IPS-11a (cell line): Measurements from ENCODE around the gene PRDM16.

Experiments used
- H3K4me3 ChIP-seq: one replicate; pipeline ENCODE4 v1.5.1; 2013; ENCODE audit warnings: low read depth, low read length, control low read depth

Gene PRDM16

DNA sequence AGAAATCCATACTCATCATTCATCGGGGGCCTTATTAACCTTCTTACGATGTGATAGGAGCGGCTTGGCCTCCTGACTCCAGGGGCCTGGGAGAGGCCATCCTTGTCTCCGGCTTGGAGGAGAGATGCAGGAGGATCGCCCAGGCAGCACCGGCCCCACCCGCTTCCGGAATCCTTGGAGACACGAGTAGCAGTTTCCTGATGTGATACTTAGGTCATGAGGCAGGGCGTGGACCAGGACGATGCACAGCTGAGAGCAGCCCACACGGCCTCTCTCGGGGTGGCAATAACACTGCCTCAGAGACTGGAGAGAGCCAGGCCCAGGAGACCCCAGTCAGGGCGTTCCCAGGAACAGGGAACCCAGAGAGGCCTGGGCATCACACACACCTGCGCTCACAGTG lies 221.9 kb downstream of the PRDM16 start:
- H3K4me3 ChIP-seq: no peak overlapping the region

DNA sequence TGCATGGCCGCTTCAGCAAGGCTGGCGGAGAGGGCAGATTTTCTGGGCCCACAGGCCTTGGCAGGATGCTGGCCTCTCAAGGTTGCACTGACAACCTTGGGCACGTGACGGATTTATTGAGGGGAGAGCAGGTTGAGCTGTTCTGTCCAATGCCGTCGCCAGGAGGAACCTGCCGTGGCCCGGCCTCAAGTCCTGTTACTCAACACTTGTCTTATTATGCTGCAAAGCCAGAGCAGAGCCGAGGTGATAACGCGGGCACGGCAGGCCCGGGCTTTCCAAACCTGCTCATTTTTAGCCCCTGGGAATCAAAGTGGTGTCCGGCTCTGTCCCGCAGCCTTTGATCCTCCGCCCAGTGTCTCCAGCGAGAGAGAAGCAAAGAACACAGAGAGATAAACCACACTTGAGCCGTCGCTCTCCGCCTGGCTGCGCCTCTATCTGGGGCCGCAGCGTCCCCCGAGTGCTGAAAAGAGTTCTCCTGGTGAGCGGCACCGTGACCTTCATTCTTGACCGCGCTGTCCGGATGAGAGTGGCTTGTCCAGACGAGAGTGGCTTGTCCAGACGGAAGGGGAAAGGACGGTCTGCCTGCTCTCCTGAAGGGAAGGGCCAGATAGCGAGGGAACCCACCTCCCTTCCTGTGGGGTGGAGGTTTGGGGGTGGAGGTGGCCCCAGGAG lies 223.2 kb downstream of the PRDM16 start:
- no peak overlapping the region for H3K4me3 ChIP-seq

DNA sequence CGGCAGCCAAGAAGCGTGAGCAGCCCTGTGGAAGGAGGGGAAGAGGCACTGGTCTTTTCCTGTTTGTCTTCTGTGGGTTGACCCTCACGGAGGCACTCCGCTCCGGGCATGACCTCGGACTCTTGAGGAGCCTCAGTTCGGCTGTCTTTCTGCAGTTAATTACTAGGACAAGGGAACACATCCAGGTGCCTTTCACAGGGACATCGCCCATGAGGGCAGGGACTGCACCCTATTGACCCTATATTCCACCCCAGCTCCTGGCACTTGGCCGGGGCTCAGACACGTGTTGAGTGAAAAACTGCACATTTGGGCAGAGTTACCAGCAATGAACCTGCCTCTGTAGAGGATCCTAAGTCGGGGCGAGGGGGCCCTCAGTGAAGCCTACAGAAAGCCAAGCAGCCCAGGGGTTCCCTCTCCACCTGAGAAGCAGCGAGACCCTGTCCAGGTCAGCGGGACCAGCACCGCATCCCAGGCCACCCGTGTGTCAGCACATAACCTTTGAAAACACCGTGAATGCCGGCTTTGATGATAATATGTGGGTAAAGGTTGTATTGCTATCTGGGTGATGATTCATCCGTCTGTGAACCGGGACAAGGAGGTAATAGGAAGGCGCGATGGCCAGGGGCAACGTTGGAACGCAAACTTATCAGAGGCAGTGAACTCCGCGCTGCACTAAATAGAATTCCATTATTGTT lies 224.0 kb downstream of the PRDM16 start:
- H3K4me3 ChIP-seq: no peak overlapping the region

DNA sequence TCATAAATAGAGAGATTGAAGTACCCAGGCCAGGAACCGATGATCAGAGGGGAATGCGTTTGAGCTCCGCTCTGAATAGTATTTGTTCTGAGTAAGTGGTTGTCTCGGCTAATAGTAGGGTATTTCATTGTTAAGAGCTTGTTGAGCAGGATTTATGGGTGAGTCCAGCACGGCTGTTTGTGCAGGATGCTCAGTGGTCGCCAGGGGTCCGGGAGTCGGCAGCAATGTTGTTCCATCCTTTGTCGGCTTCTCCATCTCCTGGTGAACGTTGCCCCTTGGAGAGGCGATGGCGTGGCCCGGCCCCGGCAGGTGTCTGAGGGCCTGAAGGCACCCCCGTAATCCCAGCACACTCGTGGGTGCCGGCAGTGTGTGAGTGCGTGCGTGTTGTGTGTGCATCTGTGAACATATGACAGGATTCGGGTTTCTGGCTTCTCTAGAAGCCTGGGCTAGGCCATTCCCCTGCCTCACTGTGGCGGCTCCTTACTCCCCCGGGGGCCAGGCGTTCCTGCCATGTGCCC lies 224.6 kb downstream of the PRDM16 start:
- no peak overlapping the region for H3K4me3 ChIP-seq

DNA sequence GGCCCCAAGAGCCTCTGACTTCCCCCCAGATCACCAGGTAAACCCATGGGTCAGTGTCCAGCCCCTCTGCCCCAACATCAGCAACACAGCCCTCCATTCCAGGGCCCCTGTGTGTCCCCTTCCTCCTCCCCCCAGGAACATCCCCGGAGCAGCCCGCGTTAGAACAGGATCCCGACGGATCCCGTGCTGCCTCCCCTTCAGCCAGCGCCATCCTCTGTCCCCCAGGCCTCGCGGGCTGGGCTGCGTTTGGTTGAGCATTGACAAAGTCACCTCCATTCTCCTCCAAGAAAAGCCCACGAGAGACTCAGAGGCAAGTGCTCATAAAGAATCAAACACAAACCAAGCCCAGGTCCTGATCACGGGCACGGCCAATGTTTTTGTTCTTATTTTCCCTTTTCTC lies 225.4 kb downstream of the PRDM16 start:
- no peak overlapping the region for H3K4me3 ChIP-seq

DNA sequence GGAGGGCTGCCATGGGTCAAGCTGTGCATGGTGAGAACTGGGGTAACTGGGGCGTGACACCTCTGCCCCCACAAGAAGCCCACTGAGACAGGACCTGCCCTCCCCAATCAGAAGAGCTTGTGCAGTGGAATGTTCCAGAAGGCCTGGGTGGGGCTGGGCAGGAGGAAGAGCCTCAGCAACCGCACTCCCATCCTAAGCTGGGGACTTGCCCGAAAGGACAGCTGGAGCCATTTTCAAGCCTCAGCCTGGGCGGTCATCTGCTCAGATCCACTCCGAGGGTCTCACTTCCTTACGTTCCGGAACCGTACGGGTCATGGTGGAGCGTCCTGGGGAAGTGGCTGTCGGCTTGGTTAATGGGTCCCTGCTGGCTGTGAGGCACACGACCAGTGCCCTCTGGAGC lies 226.8 kb downstream of the PRDM16 start:
- no peak overlapping the region for H3K4me3 ChIP-seq

DNA sequence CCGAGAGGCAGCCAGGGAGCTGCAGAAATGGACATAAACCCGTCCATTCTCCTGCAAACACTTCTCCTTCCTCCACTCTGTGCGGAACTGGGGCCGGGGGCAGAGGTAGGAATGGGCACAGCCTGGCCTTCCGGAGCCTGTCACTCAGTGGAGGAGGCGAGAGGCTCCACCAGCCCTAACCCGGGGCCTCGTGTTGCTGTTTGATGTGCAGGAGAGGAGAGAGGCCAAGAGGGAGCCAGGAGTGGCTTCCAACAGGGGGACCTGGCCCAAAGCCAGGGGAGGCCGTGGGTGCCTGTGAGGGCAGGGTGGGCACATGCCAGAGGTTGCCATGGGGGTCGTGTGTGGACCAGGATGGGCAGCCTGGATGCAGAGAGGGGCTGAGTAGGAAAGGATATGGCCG lies 227.3 kb downstream of the PRDM16 start:
- no peak overlapping the region for H3K4me3 ChIP-seq

DNA sequence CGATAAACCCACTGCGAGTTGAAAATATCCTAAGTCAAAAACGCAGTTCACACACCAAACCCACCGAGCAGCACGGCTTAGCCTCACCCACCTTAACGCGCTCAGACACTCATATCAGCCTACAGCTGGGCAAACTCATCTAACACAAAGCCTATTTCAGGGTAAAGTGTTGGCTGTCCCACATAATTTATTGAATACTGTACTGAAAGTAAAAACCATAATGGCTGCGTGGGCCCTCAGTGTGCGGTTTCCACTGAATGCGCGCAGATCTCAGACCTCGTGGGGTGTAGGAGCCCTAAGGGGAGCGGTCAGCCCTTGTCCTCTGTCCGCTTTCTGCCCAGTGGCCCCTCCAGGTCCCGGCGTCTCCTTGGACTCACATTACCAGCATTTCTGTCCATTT lies 227.8 kb downstream of the PRDM16 start:
- H3K4me3 ChIP-seq: no peak overlapping the region

DNA sequence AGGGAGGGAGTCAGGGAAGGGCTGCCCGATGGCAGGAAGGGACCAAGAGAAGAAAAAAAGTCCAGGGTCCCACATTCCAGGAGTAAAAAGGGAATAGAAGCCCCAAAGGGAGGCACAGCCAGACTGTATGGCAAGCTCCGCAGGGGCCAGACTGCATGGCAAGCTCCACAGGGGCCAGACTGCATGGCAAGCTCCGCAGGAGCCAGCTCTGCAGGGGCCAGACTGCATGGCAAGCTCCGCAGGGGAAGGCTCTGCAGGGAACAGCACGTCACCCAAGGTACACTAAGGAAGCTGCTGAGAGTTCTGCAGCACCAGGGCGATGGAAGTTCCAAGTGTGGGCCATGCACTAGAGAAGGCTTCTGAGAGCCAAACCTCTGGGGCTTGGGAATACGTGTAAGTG lies 228.8 kb downstream of the PRDM16 start:
- H3K4me3 ChIP-seq: no peak overlapping the region

DNA sequence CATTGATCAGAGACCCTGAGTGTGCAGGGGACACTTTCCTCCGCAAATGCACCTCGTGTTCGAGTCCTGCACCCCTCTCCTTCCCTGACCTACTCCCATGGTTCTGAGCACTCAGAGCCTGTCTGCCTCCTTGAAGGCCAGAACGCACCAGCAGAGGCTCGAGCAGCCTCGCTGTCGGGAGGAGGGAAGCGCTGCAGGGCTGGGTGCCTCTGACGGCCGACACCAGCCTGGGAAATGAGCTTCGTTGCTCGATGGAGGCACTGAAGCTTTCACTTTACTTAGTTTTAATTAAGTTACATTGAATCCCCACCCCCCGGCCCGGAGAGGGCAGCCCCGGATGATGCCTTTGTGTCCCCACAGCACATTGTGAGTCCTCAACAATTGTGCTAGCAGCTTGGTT lies 229.2 kb downstream of the PRDM16 start:
- H3K4me3 ChIP-seq: no peak overlapping the region

DNA sequence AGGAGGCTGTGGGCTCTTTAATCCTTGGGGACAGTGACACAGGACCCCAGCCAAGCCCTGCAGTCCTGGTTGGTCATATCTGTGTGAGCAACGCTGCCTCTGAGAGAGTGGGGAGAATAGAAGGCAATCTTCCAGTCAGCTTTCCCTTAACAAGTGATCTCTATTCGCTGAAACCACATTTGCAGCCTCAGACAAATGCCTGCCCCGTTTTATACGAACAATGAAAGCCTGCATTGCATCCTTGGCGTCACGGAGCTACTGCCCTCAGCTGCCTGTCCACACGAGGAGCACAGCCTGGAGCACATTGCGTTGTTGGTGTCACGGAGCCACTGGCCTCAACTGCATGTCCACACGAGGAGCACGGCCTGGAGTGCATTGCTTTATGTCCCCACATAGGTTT lies 235.2 kb downstream of the PRDM16 start:
- no peak overlapping the region for H3K4me3 ChIP-seq

DNA sequence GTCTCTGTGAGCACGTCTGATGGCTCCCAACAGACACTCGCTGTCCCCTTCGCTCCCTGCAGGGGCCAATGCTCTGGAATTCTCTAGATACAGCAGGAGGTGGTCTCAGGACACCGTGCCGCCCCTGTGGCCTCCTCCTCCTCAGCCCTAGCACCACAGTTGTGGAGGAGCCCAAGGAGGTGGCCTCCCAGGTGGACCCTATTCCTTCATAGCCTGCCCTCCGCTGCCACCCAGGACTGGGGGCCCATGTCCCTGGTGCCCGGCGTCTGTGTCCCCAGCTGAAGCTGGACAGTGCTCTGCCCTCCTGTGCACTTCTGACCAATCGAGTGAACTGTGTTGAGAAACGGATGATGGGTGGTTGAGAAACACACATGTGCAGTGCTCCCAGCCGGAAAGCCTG lies 235.7 kb downstream of the PRDM16 start:
- H3K4me3 ChIP-seq: no peak overlapping the region

DNA sequence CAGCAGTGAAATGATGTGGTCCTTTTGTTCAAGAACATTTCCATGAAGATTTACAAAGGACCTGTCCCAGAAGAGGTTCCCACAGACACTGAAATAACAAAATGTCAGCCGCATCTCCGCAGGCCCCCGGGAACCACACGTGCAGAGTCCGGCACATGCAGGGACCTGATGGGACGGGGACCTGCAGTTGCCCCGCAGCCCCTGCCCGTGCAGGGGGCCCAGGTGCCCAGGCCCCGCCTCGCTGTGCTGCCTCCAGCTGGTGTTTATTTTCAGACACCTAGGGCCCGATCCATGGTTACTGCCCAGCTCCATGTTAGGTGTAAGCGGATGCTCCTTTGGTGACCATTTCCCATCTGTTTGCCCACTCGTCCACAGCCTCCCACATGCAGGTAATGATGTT lies 236.2 kb downstream of the PRDM16 start:
- no peak overlapping the region for H3K4me3 ChIP-seq

DNA sequence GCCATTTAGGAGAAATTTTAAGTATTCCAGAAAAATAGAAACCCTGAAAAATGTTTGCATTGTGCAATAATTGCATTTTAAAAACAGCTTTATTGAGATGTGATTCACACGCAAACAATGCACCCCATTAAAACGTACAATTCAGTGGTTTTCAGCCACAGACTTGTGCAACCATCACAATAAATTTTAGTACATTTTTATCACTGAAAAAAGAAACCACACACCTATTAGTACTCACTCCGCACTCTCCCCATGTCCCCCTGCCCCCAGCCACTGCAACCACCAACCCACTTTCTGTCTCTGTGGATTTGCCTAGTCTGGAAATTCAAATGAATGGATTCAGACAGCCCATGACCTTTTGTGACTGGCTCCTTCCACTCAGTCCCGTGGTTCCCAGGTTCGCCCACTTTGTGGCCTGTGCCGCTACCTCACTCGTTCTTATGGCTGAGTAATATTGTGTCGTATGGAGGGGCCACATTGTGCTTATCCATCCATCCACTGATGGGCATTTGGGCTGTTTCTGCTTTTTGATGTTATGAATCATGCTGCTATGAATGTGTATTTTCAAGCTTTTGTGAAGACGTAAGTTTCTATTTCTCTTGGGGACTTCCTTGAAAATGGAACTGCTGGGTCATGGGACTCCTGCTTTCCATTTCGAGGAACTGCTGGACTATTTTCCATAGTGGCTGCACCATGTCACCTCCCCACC lies 237.7 kb downstream of the PRDM16 start:
- H3K4me3 ChIP-seq: no peak overlapping the region

DNA sequence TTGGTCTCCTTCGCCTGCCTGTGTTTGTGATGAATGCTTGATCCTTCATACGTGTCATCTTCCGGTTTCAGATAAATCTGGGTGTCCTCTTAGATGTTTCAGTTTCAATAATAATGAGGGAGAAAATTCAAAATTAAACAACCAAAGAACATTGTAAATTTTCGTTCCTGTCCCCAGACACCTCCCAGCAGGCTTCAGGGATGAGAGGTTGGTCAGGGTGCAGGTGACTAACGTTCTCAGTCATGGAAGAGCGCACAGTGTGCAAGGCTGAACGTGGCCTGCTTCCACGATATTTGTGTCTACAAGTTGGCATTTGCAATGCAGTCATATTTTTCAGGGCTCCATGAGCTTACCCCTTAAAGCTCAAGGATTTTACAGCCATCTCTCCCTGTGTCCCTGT lies 238.4 kb downstream of the PRDM16 start:
- H3K4me3 ChIP-seq: no peak overlapping the region

DNA sequence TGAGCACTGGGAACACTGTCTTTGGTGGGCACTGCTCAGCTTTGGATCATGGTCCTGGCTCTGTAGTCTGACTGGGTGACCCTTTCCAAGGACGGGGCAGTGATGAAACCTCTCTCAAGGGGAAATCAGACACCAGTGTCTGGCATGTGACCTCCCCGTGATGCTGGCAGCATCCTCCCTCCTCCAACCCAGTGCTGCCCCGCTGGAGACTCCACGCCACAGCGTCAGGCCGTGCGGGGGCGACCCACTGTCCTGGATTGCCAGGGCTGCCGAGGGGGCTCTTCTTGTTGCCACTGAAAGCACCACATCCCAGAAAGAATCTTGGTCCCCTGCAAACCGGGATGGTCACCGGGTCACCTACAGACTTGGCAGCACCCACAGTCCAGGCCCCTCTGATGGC lies 239.1 kb downstream of the PRDM16 start:
- no peak overlapping the region for H3K4me3 ChIP-seq

DNA sequence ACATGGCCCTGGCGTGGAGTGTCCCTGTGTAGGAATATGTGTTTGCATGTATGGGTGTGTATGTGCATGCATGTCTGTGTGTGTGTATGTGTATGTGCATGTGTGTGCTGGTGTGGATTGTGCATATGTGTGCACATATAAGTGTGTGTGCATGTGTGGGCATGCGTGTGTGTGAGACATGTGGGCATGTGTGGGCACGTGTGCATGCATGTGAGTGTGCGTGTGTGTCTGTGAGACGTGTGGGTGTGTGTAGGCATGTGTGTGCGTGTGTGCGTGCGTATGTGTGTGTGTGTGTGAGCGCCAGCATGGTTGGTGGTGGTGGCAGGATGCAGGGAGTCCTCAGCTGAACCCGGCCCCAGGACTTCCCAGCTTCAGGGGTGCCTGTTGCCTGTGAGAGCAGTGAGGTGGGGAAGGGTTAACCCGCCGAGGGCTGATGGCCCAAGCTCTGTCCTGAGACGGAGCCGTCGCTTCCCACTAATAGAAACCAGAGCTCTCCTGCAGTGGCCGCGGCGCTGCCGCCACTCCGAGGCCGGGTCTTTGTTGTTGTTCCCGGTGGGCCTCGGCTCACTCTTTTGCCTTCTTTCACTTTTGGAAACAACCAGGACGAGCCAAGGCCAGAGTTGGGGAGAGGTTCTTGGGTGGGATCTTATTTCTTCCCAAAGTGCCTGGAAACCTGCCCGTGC lies 241.9 kb downstream of the PRDM16 start:
- no peak overlapping the region for H3K4me3 ChIP-seq

DNA sequence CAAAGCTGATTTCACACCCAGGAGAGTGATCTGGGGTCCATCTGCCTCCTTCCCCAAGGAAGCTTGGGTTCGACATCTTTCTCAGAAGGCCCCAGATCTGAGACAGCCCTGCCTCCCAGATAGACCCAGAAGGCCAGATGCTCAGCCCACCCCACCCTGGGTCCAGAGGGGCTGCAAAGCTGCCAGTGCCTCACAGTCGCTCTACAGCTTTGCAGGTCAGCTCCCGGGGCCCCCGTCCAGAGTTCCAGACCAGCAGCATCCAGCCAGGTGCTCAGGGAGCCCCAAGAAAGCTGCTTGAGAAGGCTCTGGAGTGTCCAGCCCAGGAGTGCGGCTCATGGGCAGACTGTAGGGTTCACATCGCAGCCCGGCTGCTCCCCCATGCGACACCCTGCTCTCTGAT lies 242.7 kb downstream of the PRDM16 start:
- H3K4me3 ChIP-seq: no peak overlapping the region

DNA sequence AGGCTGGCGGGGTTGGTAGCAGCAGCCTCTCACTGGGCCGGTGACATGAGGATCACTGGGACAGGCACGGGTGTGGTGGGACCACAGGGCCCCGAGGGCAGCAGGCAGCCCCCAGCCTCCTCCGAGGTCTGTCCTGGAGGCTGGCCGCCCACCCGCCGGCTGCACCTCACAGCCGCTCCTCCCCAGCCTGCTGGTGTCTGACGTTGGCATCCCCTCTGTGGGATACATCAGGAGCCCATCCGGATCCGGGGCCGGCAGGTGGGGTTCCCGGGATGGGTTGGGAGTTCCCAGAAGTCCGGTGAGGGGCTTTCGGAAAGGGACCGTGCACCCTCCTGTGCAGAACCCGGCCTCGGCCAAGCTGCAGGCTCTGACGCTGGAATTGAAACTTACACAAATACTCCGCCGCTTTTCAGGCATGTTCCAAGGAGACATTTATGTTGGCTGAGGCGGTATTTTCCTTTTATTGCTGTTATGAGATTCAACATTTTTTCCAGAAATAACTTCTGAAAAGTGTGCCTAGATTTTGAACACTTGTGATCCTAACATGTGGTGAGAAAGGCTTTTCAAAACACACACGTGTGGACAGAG lies 243.4 kb downstream of the PRDM16 start:
- H3K4me3 ChIP-seq: no peak overlapping the region

DNA sequence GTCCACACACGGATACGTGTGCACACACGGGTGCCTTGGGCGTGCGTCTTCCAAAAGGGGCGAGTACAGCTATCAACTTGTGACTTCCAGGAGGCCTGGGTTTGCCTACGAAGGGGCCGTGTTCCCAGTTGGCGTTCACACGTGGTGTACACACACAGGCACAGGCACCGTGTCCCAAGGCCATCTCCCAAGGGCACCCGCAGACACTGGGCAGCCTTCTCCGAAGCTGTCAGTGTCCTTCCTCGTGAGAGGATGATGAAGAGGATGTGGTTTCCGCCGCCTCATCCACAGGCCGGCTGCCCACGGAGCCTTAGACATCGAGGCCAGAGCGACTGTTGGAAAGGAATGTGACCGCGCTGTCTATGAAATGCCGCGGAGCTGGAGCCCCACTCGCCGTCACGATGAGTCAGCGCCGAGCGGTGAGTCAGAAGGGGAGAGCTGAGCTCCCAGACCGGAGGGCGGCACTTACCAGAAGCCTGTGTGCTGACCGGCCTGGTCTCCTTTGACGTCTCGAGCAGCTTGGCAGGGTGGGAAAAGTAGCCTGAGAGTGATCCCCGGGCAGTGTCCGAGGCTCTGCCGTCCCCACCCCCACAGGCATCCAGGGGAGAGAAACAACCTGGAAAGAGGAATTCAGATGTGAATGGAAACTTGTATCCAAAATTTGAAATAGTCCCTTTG lies 244.0 kb downstream of the PRDM16 start:
- H3K4me3 ChIP-seq: no peak overlapping the region

DNA sequence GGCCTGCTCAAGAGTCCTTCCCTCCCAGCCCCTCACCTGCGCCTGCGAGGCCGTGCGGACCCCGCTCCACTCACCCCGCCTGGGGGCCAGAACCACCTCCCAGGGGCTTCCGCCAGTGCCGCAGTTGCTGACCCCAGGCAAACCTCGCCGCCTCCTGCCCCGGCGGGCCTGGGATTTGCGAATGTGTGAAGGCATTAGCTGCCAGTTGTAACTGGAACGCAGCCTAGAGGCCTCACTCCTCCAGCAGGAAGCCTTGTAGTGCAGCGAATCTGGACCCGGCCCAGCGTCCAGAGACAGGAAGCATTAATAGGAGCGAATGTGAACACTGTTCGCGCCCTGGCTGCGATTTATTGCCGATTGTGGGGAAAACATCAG lies 244.6 kb downstream of the PRDM16 start:
- H3K4me3 ChIP-seq: no peak overlapping the region
